Astrocyte of the spinal cord (primary cell): ENCODE results near the gene FBXL17.

Source experiments
- DNase-seq: peaks from one replicate; pipeline ENCODE4 v3.0.0; 2011; ENCODE audit warnings: low read depth, low spot score
- H3K4me3 ChIP-seq: 2 replicates; pipeline ENCODE4 v1.5.1; 2011; ENCODE audit warnings: low read depth, mild to moderate bottlenecking, low read length, moderate library complexity
- CTCF ChIP-seq: IDR thresholded peaks from 2 replicates; pipeline ENCODE4 v1.5.1; 2012; ENCODE audit warnings: low read depth, mild to moderate bottlenecking, low read length, inconsistent platforms
- in situ Hi-C: cut with HindIII; loops from 2 replicates; pipeline ENCODE4 v1.10.0; 2017; ENCODE audit warnings: low sequenced_read_pairs

The FBXL17 gene

GRCh38 chr5:108124596-108124995, 257.3 kb downstream of the FBXL17 start:
- no peak overlapping the region for H3K4me3 ChIP-seq
- in situ Hi-C loops = no loop called here
- TF ChIP-seq CTCF = no peak
- no peak for DNase-seq

GRCh38 chr5:108122702-108123101, 259.2 kb downstream of the FBXL17 start:
- no peak overlapping the region for H3K4me3 ChIP-seq
- TF ChIP-seq CTCF = no peak
- no peak for DNase-seq
- in situ Hi-C loops = no loop called here

- H3K4me3 ChIP-seq = no peak overlapping the region
- no peak for TF ChIP-seq CTCF
- no peak for DNase-seq
- in situ Hi-C loops = no loop called here
Measured at GRCh38 chr5:108118813-108119514, 262.9 kb downstream of the FBXL17 start.

GRCh38 chr5:108115673-108116072, 266.2 kb downstream of the FBXL17 start:
- no peak overlapping the region for H3K4me3 ChIP-seq
- DNase-seq = no peak
- no peak for TF ChIP-seq CTCF
- in situ Hi-C loops = no loop called here

GRCh38 chr5:108113950-108114349, 267.9 kb downstream of the FBXL17 start:
- DNase-seq = no peak
- in situ Hi-C loops = no loop called here
- H3K4me3 ChIP-seq = no peak overlapping the region
- TF ChIP-seq CTCF = no peak

GRCh38 chr5:108111736-108112135, 270.2 kb downstream of the FBXL17 start:
- H3K4me3 ChIP-seq = no peak overlapping the region
- DNase-seq = no peak
- in situ Hi-C loops = no loop called here
- no peak for TF ChIP-seq CTCF
